GM23338 (cell line): ENCODE data around the gene MRPL2. TPM values are rescaled to one million over a fixed set of nuclear protein-coding genes. Genes with fewer than 3 reads are reported as not detected.

Source experiments
- ATAC-seq: fragments of 200-7000 bp; cut with Tn5 transposase; 3 replicates; pipeline ENCODE4 v1.9.1; 2020
- DNase-seq: peaks from one replicate; pipeline ENCODE4 v3.0.0-alpha.2; 2015; ENCODE audit warnings: low spot score
- H2AFZ ChIP-seq: fragments of 200-600 bp; sonication (generic); 2 replicates; pipeline ENCODE4 v1.8.0; 2016; ENCODE audit warnings: antibody characterized with exemption, mild to moderate bottlenecking, moderate library complexity
- H3F3A ChIP-seq: fragments of 200-600 bp; sonication (generic); replicated peaks from 2 replicates; pipeline ENCODE4 v1.8.0; 2017; ENCODE audit warnings: antibody characterized with exemption, mixed run types, low read depth
- H3K27ac ChIP-seq: fragments of 200-600 bp; sonication (generic); 2 replicates; pipeline ENCODE4 v1.6.1; 2016; ENCODE audit warnings: low read depth
- H3K27me3 ChIP-seq: fragments of 200-600 bp; sonication (generic); 2 replicates; pipeline ENCODE4 v1.8.0; 2016; ENCODE audit warnings: mild to moderate bottlenecking, mixed run types, moderate library complexity; ENCODE audit not compliant: insufficient read depth
- H3K36me3 ChIP-seq: fragments of 200-600 bp; sonication (generic); 2 replicates; pipeline ENCODE4 v1.8.0; 2016; ENCODE audit warnings: mild to moderate bottlenecking; ENCODE audit not compliant: insufficient read depth
- H3K4me1 ChIP-seq: fragments of 200-600 bp; sonication (generic); 2 replicates; pipeline ENCODE4 v1.8.0; 2016; ENCODE audit warnings: mild to moderate bottlenecking, moderate library complexity; ENCODE audit not compliant: insufficient read depth
- H3K4me2 ChIP-seq: fragments of 200-600 bp; sonication (generic); 2 replicates; pipeline ENCODE4 v1.7.1; 2017; ENCODE audit warnings: mixed run types
- H3K4me3 ChIP-seq: fragments of 200-600 bp; sonication (generic); 2 replicates; pipeline ENCODE4 v1.6.1; 2016; ENCODE audit warnings: mixed run types
- H3K79me2 ChIP-seq: fragments of 200-600 bp; sonication (generic); replicated peaks from 2 replicates; pipeline ENCODE4 v1.8.0; 2017; ENCODE audit warnings: mild to moderate bottlenecking; ENCODE audit not compliant: insufficient read depth
- H3K9me2 ChIP-seq: fragments of 200-600 bp; sonication (generic); 2 replicates; pipeline ENCODE4 v1.8.0; 2017; ENCODE audit not compliant: insufficient read depth
- H4K20me1 ChIP-seq: fragments of 200-600 bp; sonication (generic); replicated peaks from 2 replicates; pipeline ENCODE4 v1.8.0; 2017; ENCODE audit warnings: mild to moderate bottlenecking; ENCODE audit not compliant: insufficient read depth
- H3K27ac Mint-ChIP-seq: 2 replicates; pipeline ENCODE4 v1.8.0; 2020; ENCODE audit warnings: inconsistent platforms, mild to moderate bottlenecking, moderate library complexity, mixed read lengths
- H3K27me3 Mint-ChIP-seq: 3 replicates; pipeline ENCODE4 v1.8.0; 2022; ENCODE audit warnings: low read depth, mild to moderate bottlenecking, moderate library complexity, mixed read lengths, inconsistent platforms; ENCODE audit not compliant: insufficient read depth, poor library complexity
- H3K36me3 Mint-ChIP-seq: 3 replicates; pipeline ENCODE4 v1.8.0; 2021; ENCODE audit warnings: low read depth, mild to moderate bottlenecking, inconsistent platforms, moderate library complexity, mixed read lengths
- H3K4me1 Mint-ChIP-seq: 3 replicates; pipeline ENCODE4 v1.8.0; 2020; ENCODE audit warnings: mild to moderate bottlenecking, inconsistent platforms, mixed read lengths
- H3K4me3 Mint-ChIP-seq: 3 replicates; pipeline ENCODE4 v1.8.0; 2021; ENCODE audit warnings: moderate library complexity, mild to moderate bottlenecking, inconsistent platforms, mixed read lengths
- H3K9me3 Mint-ChIP-seq: 3 replicates; pipeline ENCODE4 v1.8.0; 2020; ENCODE audit warnings: moderate library complexity, mild to moderate bottlenecking, inconsistent platforms, mixed read lengths
- CREB1 ChIP-seq: fragments of 250-450 bp; sonication (Bioruptor Pico); IDR thresholded peaks from 2 replicates; pipeline ENCODE4 v1.5.0; 2020; ENCODE audit warnings: low read depth, mild to moderate bottlenecking, moderate library complexity
- EZH2 ChIP-seq: fragments of 200-600 bp; sonication (generic); IDR thresholded peaks from one replicate; pipeline ENCODE4 v1.8.0; 2017; ENCODE audit warnings: antibody characterized with exemption, mild to moderate bottlenecking, low read depth; ENCODE audit not compliant: unreplicated experiment
- EZH2phosphoT487 ChIP-seq: fragments of 200-600 bp; sonication (generic); IDR thresholded peaks from one replicate; pipeline ENCODE4 v1.8.1; 2018; ENCODE audit warnings: antibody characterized with exemption; ENCODE audit not compliant: unreplicated experiment
- JUNB ChIP-seq: IDR thresholded peaks from one replicate; pipeline ENCODE4 v1.6.1; 2016; ENCODE audit warnings: antibody characterized with exemption; ENCODE audit not compliant: unreplicated experiment
- NANOG ChIP-seq: IDR thresholded peaks from 2 replicates; pipeline ENCODE4 v1.6.1; 2016; ENCODE audit warnings: antibody characterized with exemption, borderline replicate concordance
- POLR2AphosphoS5 ChIP-seq: IDR thresholded peaks from 2 replicates; pipeline ENCODE4 v1.6.1; 2016; ENCODE audit warnings: antibody characterized with exemption, low read depth
- REST ChIP-seq: IDR thresholded peaks from one replicate; pipeline ENCODE4 v1.6.1; 2018; ENCODE audit warnings: antibody characterized with exemption; ENCODE audit not compliant: unreplicated experiment
- STAT1 ChIP-seq: IDR thresholded peaks from one replicate; pipeline ENCODE4 v1.6.1; 2016; ENCODE audit warnings: antibody characterized with exemption; ENCODE audit not compliant: unreplicated experiment
- ZNF114 ChIP-seq: fragments of 250-450 bp; sonication (Bioruptor Pico); IDR thresholded peaks from 2 replicates; pipeline ENCODE4 v1.5.0; 2020; ENCODE audit warnings: mild to moderate bottlenecking, moderate library complexity
- ZNF331 ChIP-seq: fragments of 250-450 bp; sonication (Bioruptor Pico); IDR thresholded peaks from 2 replicates; pipeline ENCODE4 v1.5.0; 2020; ENCODE audit warnings: low read depth, mild to moderate bottlenecking, moderate library complexity
- polyA plus RNA-seq: library from polyadenylated mRNA; unstranded; fragments of >200 nt; fragmentation: Nextera tagmentation; extraction: Ambion mirVana; gene quantifications from 2 replicates; pipeline ENCODE4 v1.2.1, GENCODE V29; 2016
- total RNA-seq: library from RNA; depleted of rRNA; stranded (reverse); fragments of >200 nt; shearing (Covaris generic); gene quantifications from 2 replicates; pipeline ENCODE4 v1.2.3, GENCODE V29; 2014
- TF ChIP-seq, protein P1 (sequence below): IDR thresholded peaks from 2 replicates; pipeline ENCODE4 v1.6.1; 2016; ENCODE audit warnings: antibody characterized with exemption
- TF ChIP-seq, protein P2 (sequence below), 2 experiments: fragments of 200-600 bp in 1 of 2; sonication (generic) in 1 of 2; conservative IDR thresholded peaks; 2 replicates each; pipeline versions ENCODE4 v1.5.1 to v1.6.1; 2016 to 2017; ENCODE audit warnings: antibody characterized with exemption in 2 of 2, low read depth in 2 of 2, mild to moderate bottlenecking in 2 of 2, moderate library complexity in 1 of 2
- TF ChIP-seq, protein P3 (sequence below): fragments of 250-450 bp; sonication (Bioruptor Pico); IDR thresholded peaks from 2 replicates; pipeline ENCODE4 v1.5.0; 2020; ENCODE audit warnings: mild to moderate bottlenecking, moderate library complexity

MRPL2 gene
- total and polyA plus RNA-seq, 2 experiments from 2014 or later: 32.3 to 128 TPM

DNA sequence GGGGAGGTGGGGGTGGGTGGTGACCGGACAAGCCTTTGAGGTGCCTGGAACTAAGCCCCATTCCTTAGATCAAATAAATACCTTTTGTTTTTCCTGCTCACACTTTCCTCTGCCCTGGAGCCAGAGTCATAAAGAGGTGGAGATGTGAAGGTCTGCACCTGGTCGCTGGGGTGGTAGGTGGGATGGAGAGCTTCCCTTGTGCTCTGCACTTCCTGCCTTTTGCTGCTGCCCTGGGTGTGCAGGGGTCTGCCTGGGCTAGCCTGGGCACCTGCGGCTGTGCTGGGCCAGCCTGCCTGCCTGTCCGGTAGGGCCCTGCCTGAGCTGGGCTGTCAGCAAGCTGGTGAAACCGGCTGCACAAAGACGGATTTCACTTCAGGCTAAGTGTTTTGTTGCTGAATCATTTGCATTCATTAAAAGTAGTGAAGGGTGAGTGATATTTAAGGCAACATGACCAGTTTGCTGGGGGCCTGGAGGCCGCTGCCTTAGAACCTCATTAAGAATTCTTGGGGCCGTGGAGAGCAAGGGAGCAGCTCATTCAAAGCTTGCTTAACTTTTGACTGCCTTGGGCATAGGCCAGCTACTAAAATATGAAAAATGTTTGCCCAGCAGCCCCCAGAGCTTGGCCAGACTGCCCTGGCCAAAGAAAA is 37.3 kb upstream of the MRPL2 start:
- H3K4me3 Mint-ChIP-seq: no peak overlapping the region
- peaks cover 3% of the 10 kb centered on the region for H3K27me3 Mint-ChIP-seq
- H3K27ac Mint-ChIP-seq: peak overlapping the region; percentile 93
- no peaks in the 10 kb centered on the region for H3K9me2 ChIP-seq
- peak overlapping the region; percentile 84 for H3K27ac ChIP-seq
- no peaks in the 10 kb centered on the region for H3K36me3 Mint-ChIP-seq
- peak; percentile 80 for ATAC-seq
- TF ChIP-seq ZNF114 (no peak), CREB1 (CRISPR knock-in tag) (no peak), EZH2phosphoT487 (no peak), POLR2AphosphoS5 (no peak), EZH2 (no peak), REST (no peak), ZNF331 (CRISPR knock-in tag) (no peak), JUNB (no peak), STAT1 (no peak), NANOG (no peak)
- TF ChIP-seq, protein P1, sequence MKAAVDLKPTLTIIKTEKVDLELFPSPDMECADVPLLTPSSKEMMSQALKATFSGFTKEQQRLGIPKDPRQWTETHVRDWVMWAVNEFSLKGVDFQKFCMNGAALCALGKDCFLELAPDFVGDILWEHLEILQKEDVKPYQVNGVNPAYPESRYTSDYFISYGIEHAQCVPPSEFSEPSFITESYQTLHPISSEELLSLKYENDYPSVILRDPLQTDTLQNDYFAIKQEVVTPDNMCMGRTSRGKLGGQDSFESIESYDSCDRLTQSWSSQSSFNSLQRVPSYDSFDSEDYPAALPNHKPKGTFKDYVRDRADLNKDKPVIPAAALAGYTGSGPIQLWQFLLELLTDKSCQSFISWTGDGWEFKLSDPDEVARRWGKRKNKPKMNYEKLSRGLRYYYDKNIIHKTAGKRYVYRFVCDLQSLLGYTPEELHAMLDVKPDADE: no peak
- TF ChIP-seq, protein P2, sequence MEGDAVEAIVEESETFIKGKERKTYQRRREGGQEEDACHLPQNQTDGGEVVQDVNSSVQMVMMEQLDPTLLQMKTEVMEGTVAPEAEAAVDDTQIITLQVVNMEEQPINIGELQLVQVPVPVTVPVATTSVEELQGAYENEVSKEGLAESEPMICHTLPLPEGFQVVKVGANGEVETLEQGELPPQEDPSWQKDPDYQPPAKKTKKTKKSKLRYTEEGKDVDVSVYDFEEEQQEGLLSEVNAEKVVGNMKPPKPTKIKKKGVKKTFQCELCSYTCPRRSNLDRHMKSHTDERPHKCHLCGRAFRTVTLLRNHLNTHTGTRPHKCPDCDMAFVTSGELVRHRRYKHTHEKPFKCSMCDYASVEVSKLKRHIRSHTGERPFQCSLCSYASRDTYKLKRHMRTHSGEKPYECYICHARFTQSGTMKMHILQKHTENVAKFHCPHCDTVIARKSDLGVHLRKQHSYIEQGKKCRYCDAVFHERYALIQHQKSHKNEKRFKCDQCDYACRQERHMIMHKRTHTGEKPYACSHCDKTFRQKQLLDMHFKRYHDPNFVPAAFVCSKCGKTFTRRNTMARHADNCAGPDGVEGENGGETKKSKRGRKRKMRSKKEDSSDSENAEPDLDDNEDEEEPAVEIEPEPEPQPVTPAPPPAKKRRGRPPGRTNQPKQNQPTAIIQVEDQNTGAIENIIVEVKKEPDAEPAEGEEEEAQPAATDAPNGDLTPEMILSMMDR (conservative IDR thresholded peaks at IDR 0.05; ENCODE audit: low read depth in 2 of 2): no peak
- TF ChIP-seq, protein P3, sequence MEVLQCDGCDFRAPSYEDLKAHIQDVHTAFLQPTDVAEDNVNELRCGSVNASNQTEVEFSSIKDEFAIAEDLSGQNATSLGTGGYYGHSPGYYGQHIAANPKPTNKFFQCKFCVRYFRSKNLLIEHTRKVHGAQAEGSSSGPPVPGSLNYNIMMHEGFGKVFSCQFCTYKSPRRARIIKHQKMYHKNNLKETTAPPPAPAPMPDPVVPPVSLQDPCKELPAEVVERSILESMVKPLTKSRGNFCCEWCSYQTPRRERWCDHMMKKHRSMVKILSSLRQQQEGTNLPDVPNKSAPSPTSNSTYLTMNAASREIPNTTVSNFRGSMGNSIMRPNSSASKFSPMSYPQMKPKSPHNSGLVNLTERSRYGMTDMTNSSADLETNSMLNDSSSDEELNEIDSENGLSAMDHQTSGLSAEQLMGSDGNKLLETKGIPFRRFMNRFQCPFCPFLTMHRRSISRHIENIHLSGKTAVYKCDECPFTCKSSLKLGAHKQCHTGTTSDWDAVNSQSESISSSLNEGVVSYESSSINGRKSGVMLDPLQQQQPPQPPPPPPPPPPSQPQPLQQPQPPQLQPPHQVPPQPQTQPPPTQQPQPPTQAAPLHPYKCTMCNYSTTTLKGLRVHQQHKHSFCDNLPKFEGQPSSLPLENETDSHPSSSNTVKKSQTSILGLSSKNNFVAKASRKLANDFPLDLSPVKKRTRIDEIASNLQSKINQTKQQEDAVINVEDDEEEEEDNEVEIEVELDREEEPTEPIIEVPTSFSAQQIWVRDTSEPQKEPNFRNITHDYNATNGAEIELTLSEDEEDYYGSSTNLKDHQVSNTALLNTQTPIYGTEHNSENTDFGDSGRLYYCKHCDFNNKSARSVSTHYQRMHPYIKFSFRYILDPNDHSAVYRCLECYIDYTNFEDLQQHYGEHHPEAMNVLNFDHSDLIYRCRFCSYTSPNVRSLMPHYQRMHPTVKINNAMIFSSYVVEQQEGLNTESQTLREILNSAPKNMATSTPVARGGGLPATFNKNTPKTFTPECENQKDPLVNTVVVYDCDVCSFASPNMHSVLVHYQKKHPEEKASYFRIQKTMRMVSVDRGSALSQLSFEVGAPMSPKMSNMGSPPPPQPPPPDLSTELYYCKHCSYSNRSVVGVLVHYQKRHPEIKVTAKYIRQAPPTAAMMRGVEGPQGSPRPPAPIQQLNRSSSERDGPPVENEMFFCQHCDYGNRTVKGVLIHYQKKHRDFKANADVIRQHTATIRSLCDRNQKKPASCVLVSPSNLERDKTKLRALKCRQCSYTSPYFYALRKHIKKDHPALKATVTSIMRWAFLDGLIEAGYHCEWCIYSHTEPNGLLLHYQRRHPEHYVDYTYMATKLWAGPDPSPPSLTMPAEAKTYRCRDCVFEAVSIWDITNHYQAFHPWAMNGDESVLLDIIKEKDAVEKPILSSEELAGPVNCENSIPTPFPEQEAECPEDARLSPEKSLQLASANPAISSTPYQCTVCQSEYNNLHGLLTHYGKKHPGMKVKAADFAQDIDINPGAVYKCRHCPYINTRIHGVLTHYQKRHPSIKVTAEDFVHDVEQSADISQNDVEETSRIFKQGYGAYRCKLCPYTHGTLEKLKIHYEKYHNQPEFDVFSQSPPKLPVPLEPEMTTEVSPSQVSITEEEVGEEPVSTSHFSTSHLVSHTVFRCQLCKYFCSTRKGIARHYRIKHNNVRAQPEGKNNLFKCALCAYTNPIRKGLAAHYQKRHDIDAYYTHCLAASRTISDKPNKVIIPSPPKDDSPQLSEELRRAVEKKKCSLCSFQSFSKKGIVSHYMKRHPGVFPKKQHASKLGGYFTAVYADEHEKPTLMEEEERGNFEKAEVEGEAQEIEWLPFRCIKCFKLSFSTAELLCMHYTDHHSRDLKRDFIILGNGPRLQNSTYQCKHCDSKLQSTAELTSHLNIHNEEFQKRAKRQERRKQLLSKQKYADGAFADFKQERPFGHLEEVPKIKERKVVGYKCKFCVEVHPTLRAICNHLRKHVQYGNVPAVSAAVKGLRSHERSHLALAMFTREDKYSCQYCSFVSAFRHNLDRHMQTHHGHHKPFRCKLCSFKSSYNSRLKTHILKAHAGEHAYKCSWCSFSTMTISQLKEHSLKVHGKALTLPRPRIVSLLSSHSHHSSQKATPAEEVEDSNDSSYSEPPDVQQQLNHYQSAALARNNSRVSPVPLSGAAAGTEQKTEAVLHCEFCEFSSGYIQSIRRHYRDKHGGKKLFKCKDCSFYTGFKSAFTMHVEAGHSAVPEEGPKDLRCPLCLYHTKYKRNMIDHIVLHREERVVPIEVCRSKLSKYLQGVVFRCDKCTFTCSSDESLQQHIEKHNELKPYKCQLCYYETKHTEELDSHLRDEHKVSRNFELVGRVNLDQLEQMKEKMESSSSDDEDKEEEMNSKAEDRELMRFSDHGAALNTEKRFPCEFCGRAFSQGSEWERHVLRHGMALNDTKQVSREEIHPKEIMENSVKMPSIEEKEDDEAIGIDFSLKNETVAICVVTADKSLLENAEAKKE (CRISPR knock-in tag): no peak
- peak; percentile 53 for DNase-seq
- H3K36me3 ChIP-seq: no peaks in the 10 kb centered on the region
- H3F3A ChIP-seq: peaks cover 3% of the 10 kb centered on the region; the same call in 1 of the 2 replicates
- H3K4me1 ChIP-seq: peaks cover 43% of the 10 kb centered on the region
- H3K9me3 Mint-ChIP-seq: no peaks in the 10 kb centered on the region
- no peak overlapping the region for H2AFZ ChIP-seq
- peak overlapping the region; percentile 64; the same call in 1 of the 2 replicates for H3K4me2 ChIP-seq
- peaks cover 97% of the 10 kb centered on the region for H3K79me2 ChIP-seq
- no peaks in the 10 kb centered on the region for H4K20me1 ChIP-seq
- no peaks in the 10 kb centered on the region for H3K27me3 ChIP-seq
- H3K4me3 ChIP-seq: no peak overlapping the region; the same call in 1 of the 2 replicates
- H3K4me1 Mint-ChIP-seq: peaks cover 46% of the 10 kb centered on the region
